Coronary artery (tissue), 2 donors: ENCODE data around the gene C1orf174.

ENCODE experiments used
- DNase-seq: peaks from one replicate; pipeline ENCODE4 v3.0.0-alpha.2; 2017; ENCODE audit warnings: low spot score
- H3K27ac ChIP-seq, 2 donors: fragments of 200-600 bp; sonication (generic); one replicate each; pipeline ENCODE4 v1.5.1; 2016 to 2019
- H3K4me3 ChIP-seq: fragments of 200-600 bp; sonication (generic); 2 replicates; pipeline ENCODE4 v1.5.1; 2016; ENCODE audit warnings: mild to moderate bottlenecking, moderate library complexity
- TF ChIP-seq, protein P1 (sequence below): fragments of 200-600 bp; sonication (generic); IDR thresholded peaks from one replicate; pipeline ENCODE4 v1.5.1; 2019; ENCODE audit warnings: antibody characterized with exemption

The C1orf174 gene

DNA sequence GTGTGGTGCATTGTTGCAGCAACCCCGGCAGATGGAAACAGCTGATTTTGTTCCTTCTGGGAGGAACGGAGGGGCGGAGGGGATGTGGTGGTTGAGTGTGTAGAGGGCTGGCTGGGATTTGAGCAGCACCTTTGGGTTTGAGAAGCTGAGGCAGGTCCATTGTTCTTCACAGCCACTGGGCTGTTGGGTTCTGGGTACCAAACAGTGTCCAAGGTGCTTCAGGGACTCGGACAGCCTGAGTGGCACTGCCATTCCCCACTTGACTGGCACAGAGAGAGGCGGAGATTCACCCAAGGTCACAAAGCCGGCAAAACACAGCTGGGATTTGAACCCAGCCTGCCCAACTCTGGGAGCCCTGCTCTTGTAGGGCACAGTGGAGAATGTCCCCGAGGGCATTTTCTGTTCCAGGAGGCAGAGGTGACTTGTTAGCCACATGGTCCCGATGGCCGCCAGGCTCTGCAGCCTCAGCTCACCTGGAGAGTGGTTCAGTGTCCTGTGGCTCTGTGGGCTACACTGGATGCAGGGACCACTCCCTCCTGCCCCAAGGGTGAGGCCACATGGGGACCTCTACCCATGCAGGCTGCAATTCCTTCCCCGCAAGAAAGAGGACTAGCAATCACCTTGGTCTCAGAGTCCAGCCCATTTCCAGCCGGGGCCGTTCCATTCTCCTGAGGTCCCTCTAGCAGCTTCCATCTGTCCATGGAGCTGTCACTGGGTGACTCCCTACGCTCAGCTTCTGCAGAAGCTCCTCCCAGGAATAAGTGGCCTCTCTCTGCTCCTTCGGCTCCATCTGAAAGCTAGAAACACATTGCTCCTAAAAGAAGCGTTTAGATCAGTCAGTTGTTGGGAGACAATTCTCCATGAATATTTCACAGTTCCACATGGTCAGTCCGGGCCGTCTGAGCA lies 31.2 kb upstream of the C1orf174 start:
- Histone ChIP-seq H3K4me3 (no peak overlapping the region), H3K27ac (no peak overlapping the region)
- DNase-seq = no peak
- TF ChIP-seq, protein P1, sequence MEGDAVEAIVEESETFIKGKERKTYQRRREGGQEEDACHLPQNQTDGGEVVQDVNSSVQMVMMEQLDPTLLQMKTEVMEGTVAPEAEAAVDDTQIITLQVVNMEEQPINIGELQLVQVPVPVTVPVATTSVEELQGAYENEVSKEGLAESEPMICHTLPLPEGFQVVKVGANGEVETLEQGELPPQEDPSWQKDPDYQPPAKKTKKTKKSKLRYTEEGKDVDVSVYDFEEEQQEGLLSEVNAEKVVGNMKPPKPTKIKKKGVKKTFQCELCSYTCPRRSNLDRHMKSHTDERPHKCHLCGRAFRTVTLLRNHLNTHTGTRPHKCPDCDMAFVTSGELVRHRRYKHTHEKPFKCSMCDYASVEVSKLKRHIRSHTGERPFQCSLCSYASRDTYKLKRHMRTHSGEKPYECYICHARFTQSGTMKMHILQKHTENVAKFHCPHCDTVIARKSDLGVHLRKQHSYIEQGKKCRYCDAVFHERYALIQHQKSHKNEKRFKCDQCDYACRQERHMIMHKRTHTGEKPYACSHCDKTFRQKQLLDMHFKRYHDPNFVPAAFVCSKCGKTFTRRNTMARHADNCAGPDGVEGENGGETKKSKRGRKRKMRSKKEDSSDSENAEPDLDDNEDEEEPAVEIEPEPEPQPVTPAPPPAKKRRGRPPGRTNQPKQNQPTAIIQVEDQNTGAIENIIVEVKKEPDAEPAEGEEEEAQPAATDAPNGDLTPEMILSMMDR = no peak

DNA sequence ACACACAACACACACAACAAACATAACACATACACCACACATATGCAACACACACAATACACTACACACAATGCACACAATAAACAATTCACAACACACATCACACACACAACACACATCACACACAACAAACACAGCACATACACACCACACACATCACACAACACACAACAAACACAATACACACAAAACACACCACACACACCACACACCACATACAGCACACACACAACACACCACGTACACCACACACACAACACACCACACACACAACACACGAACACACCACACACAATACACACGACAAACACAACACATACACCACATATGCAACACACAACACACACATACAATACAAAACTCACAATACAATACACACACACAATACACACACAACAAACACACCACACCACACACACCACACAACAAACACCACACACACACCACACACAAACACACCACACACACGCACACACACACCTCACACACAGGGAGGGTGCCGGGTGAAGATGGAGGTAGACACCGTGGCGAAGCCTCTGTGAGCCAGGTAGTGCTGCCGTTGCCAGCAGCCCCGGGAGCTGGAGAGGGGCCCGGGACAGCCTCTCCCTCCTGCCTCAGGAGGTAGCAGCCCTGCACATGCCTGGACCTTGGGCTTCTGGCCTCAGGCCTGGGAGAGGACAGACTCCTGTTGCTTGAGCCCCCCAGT lies 30.4 kb upstream of the C1orf174 start:
- Histone ChIP-seq H3K4me3 (no peak overlapping the region), H3K27ac (no peak overlapping the region)
- DNase-seq = no peak
- TF ChIP-seq, protein P1 = no peak

DNA sequence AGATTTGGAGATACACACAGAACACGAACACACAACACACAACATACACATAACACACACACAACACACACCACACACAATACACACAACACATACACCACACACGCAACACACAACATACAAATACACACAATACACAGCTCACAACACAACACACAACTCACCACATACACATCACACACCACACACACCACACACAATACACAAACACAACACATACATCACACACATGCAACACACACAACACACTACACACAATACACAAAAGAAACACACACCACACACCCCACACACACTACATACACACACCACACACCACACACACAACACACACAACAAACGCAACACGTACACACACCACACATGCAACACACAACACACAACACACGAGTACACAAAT lies 29.1 kb upstream of the C1orf174 start:
- TF ChIP-seq, protein P1 = no peak
- DNase-seq = no peak

DNA sequence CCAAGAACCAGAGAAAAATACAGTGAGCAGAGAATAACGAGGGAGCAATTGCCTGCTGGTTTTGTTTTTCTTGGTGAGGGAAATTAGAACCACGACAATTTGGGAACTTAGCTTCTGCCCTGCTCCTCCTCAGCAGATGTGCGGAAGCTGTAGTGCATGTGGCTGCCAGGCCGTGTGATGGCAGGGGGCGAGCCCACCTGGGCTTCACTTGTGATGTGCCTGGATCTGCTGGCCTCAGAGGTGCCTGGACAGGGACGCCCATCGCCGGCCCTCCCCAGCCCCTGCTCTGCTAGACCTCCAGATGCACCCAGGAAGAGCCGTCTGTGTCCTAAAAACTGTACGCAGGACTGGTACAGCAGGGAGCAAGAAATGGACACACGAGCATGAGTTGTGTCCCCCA lies 28.5 kb upstream of the C1orf174 start:
- no peak for DNase-seq
- Histone ChIP-seq H3K27ac (no peak overlapping the region), H3K4me3 (no peak overlapping the region)
- TF ChIP-seq, protein P1 = no peak

More for the DNA sequence above, 29.1 kb upstream of the C1orf174 start:
- Histone ChIP-seq H3K27ac (no peak overlapping the region), H3K4me3 (no peak overlapping the region)

DNA sequence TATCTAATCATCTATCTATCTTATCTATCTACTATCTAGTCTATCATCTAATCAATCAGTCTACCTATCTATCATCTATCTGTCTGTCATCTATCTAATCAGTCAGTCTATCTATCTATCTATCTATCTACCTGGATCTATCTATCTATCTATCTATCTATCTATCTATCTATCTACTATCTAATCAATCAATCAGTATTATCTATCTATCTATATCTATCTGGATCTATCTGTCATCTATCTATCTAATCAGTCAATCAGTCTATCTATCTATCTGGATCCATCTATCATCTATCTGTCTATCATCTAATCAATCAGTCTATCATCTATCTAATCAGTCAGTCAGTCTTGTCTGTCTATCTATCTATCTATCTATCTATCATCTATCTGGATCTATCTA lies 26.9 kb upstream of the C1orf174 start:
- H3K4me3 ChIP-seq = no peak overlapping the region
- DNase-seq = no peak
- no peak overlapping the region for H3K27ac ChIP-seq
- TF ChIP-seq, protein P1 = no peak

DNA sequence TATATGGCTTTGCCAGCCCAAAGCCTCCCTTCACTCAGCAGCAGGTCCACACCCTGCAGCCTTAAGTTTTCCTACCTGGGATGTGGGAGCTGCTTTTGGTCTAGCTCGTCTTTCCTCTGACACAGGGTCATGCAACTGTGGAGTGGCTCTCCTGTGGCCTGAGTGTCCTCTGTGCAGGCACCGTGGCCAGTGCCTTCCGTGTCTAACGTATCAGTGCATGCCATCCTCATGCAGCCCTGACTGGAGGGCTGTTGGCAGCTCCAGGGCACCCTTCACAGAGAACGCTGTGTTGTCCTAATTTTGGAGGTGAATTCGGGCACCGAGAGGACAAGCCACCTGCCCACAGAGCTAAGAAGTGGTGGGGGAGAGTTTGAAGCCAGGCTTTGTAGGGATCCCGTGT lies 25.7 kb upstream of the C1orf174 start:
- Histone ChIP-seq H3K4me3 (no peak overlapping the region), H3K27ac (no peak overlapping the region)
- DNase-seq = no peak
- TF ChIP-seq, protein P1 = no peak
